ENCODE results near the gene MRC2.
A peak's percentile ranks its signal among the peaks of the same experiment; 100 is the strongest.

MRC2 gene

DNA sequence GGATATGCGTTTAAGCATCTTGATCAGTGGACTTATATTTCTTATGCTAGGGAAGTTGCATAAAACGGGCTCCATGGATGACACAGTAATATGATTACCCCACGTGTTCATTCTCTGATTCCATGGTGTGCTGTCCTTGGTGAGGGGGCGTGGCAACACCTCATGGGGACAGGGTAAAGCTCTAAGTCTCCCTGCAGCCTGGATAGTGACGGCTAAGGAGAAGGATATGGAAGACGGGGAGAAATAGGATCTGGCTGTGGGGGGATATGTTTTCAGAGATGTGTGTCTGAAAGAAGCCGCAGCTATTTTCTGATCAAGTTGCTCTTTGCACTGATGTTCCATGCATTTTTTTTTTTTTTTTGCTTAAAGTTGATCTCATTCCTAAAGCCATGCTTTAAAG, 96.4 kb downstream of the MRC2 start:
- no peak for DNase-seq

DNA sequence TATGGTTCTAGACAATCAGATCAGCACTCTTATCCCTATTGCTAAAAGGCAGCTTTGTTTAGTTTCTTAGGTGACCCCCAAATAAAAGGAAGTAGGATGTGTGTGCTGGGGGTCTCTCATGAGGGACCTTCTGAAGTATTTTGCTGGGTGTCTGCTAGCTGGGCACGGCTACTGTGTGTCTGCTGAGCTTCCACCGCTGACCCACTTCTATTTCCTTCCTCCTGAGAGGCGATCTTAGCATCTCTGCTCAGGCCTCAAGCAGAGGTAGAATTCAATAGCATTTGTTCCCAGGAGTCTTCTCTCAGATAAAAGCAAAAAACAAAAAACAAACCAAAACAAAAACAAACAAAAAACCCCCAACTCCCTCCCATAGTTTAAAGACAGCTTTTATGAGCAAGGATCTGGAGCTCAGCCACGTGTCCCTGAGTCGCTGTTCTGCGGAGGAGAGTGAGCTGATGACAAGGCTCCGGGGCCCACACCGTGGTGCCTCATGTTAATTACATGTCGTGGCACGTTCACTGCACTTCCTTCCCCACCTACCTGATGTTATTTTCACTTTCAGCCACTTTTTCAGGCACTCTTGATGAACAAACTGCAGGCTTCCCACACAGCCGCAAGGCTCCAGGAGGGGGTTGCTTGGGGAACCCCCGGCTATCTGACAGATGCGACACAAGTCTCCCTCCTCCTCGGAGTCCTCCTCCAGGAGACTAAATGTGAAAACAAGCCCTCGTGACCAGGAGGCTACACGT, 97.1 kb downstream of the MRC2 start:
- peak; percentile 83 to 90 (median 87) for DNase-seq

DNA sequence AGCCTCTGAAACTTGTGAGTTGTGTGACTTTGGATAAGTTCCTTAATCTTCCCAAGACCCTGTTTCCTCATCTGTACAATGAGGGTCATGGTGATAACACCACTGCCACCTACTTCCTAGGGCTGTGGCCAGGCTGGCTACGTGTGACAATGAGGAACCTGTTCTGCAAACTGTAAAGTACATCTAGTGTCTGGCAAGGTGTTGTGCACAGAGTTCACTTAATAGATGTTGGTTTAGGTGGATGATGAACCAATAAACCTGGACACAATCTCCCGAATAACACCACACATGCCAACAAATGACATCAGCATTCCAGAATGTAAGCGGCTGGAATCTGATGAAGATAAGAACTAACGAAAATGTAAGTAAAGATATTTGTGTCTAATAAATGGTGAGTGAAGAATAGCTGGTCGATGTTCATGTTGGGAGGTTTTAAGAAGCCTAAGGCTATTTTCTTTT, 98.3 kb downstream of the MRC2 start:
- DNase-seq = peak in 2 of 3 donors; percentile 30 to 43

DNA sequence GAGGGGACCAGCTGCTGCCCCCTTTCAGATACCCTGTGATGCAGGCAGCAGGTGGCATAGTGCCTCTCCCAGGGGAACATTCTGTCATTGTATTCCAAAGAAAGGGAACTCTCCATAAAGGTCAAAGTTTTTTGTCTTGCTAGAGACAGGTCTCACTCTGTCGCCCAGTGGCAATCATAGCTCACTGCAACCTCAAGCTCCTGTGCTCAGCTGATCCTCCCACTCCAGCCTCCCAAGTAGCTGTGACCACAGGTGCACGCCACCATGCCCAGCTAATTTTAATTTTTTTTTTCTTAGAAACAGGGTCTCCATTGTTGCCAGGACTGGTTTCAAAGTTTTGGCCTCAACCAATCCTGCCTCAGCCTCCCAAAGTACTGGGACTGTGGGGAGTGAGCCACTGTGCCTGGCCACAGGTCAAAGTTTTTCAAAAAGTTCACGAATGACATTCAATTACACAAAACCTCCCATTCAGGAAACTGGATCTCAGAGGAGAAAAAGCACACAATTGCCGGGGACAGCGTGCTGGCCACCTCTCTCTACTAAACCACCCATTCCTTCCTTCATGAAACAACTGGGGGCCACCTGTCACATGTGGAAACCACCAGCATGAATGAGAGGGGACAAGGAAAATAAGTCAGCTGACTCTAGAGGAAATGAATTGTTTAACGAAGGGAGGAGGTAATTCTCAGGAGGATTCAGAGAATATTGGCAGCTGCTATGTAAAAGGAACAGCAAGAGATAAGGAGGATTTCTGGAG, 100.6 kb downstream of the MRC2 start:
- DNase-seq = no peak

DNA sequence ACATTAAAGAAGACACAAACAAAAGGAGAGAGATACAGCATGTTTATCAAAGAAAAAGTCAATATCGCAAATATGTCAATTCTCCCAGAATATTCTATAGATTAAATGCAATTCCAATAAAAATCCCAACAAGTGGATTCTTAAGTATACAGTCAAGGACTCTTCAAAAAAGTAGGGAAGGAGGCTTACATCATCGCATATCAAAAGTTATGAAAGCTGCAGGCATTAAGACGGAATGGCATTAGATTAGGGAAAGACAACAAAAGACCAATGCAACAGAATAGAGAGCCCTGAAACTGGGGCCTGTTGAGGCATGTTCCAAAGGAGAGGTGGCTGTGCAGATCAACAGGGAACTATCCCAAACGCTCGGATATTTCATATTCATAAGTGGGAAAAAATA, 104.7 kb downstream of the MRC2 start:
- DNase-seq = no peak

DNA sequence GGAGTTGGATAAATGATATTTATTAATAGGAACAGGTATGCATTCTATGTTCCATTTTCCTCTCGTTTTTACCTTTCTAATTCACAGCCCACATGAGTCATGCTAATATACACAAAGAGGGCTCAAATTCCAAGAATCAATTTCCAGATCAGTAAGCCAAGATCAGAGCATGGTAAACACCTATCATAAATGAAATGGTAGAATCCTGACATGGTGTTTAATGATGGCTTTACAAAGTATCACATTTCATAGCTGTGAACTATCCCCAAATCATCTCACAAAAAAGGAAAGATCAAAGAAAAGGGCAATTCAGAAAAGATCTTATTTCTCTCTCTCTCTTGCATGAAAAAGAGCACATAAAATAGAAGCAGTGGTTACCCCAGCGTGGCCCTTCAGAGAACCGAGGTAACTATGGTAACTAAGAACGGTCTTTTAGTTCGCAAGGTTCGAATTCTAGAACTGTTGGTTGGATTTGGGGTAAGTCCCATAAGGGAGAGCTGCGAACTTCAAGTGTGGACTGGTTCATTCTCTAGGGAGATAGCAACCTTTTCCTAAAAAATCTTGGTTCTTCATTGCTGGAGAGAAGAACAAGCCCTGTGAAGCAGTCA, 107.7 kb downstream of the MRC2 start:
- no peak for DNase-seq

DNA sequence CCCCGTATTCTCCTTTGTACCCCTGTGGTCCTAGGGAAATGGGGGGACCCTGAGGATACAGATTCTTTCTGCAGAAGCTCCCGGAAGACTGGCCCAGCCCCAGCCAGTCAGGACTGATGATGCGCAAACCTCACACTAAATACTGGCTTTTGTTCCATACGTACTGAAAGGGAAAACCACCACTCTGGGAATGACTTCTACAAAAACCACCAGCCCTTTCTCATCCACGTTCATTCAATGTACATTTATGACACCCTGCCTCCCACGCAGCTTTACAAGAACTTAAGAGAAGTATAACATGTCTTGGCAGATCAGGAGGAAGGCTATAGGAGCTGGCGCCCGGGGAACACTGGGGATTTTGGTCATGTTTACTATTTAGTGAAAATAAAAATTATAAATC, 110.0 kb downstream of the MRC2 start:
- no peak for DNase-seq

DNA sequence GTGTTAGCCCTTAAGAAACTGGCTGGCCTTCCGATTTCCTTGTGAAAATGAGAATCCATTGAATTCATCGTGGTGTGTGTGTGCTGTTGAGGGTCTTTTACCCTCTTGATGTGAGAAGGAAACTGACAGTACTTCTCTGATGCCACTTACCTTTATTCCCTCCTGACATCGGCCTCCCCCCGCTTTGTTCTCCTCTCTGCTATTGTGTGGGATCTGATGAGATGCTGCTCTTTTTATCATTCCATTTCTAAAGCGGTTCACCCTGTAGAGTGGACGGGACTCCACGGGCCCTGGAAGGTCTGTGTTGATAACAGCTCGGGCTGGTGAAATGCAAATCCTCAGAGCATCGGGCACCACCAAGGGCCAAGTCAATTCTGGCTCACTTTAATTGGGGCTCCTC, 110.8 kb downstream of the MRC2 start:
- no peak for DNase-seq

DNA sequence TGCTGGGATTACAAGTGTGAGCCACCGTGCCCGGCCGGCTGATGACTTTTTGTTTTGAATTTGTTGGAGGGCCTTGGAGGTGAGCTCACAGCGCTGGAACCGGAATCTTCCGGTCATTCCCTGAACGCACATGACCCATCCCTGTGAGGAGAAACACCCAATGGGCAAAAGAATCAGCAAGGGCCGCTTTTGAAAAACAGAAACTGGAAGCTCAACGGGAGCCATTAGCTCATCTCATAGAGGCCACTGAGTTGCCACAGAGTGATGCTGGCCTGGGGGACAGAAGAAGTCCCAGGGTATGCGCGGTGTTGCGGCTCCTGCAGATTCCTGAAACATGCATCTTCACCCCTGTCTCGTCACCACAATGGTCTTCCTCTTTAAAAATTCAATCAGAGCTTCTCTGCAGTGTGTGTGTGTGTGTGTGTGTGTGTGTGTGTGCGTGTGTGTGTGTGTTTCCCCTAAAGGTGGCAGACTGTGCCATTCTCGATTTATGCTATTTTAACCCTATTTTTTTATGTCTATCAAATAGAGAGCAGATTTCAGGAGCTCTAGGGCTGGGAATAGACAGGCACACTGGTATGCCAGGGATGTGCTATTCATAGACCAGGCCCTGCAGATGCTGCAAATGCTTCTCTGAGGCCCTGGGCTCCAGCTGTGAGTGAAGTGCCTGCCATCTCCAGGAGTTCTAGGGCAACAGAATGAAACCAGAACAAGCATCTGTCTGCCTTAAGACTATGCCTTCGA, 112.3 kb downstream of the MRC2 start:
- DNase-seq = no peak

DNA sequence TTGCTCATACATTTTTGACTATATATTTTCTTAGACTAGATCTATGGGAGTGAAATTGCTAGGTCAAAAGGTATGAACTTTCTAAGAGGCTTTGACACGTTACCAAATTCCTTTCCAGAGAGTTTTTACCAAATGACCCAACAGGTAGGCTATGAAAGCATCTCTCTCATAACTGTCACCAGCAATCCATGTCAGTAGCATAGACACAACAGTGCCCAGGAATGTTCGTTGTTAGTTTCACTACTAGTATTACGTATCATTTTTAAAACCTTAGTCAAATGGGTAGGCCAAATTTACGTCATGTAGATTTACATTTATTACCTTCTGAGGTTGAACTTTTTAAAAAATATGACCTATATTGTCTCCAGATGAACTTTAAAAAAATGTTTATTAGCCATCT, 113.8 kb downstream of the MRC2 start:
- DNase-seq = no peak
